Colonic mucosa (tissue), 4 donors: ENCODE measurements around the gene SEC14L3. TPM values are rescaled to one million over a fixed set of nuclear protein-coding genes. Genes with fewer than 3 reads are reported as not detected.

ENCODE experiments used
- DNase-seq: peaks from one replicate; pipeline ENCODE4 v3.0.0-alpha.2; 2020
- H3K27ac ChIP-seq: fragments of 200-600 bp; one replicate; pipeline ENCODE4 v1.8.0; 2021
- H3K27me3 ChIP-seq: fragments of 200-600 bp; one replicate; pipeline ENCODE4 v1.8.0; 2021
- H3K36me3 ChIP-seq: fragments of 200-600 bp; one replicate; pipeline ENCODE4 v1.8.0; 2021
- H3K4me1 ChIP-seq: fragments of 200-600 bp; one replicate; pipeline ENCODE4 v1.8.0; 2021; ENCODE audit warnings: mild to moderate bottlenecking
- H3K4me3 ChIP-seq: fragments of 200-600 bp; one replicate; pipeline ENCODE4 v1.8.0; 2021
- H3K9ac ChIP-seq, 2 donors: one replicate each; pipeline ENCODE4 v1.7.0; 2013; ENCODE audit warnings: control low read depth in 2 of 2, low read depth in 2 of 2, low read length in 2 of 2
- H3K9me3 ChIP-seq: fragments of 200-600 bp; one replicate; pipeline ENCODE4 v1.8.0; 2021
- intact Hi-C: fragments of 100-400 bp; cut with DNase I; formaldehyde crosslinking; loops from one replicate; pipeline ENCODE4 v1.14.1; 2022
- total RNA-seq, 2 donors: library from RNA; stranded (reverse); fragmentation: NEBNext Ultra II Directional in 1 of 2; extraction: Animal tissue kit (Norgen Biotek cat#: 25700) in 1 of 2; gene quantifications; one replicate each; pipeline ENCODE4 v1.2.1, GENCODE V29; 2021
- TF ChIP-seq, protein P1 (sequence below): fragments of 200-600 bp; IDR thresholded peaks from one replicate; pipeline ENCODE4 v1.8.0; 2022; ENCODE audit warnings: antibody characterized with exemption, mild to moderate bottlenecking
- donor health status: healthy.
- donor health status: DM: no; HTN: no; CAD: no.
- donor health status: DM: no; HTN: no; CAD: no.

The SEC14L3 gene
- total RNA-seq, 2 donors from 2014 or later, result not detected

DNA sequence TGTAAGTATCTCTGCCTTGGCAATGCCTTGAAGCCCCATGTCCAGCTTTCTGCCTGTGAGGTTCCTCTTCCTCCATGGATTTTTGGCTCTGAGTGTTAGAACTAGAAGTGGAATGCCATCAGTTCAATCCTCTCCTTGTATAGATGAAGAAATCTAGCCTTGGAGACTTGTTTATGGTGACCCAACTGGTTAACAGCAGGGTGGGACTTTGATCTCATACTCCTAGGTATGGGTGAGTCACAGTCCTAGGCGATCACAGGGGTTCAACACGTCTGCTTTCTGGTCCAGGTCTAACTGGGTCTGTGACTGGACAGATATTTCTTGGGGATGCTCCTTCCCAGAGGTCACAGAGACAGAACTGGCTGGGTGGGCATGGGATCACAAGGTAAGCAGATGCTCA is 55.4 kb downstream of the SEC14L3 start:
- Histone ChIP-seq H3K9ac (no peak overlapping the region), H3K9me3 (no peaks in the 10 kb centered on the region), H3K36me3 (no peaks in the 10 kb centered on the region), H3K27ac (peak overlapping the region; percentile 42), H3K4me1 (peaks cover under 1% of the 10 kb centered on the region), H3K27me3 (no peaks in the 10 kb centered on the region), H3K4me3 (no peak overlapping the region)
- intact Hi-C loops, result no loop called here
- DNase-seq, result peak; percentile 48
- TF ChIP-seq, protein P1, sequence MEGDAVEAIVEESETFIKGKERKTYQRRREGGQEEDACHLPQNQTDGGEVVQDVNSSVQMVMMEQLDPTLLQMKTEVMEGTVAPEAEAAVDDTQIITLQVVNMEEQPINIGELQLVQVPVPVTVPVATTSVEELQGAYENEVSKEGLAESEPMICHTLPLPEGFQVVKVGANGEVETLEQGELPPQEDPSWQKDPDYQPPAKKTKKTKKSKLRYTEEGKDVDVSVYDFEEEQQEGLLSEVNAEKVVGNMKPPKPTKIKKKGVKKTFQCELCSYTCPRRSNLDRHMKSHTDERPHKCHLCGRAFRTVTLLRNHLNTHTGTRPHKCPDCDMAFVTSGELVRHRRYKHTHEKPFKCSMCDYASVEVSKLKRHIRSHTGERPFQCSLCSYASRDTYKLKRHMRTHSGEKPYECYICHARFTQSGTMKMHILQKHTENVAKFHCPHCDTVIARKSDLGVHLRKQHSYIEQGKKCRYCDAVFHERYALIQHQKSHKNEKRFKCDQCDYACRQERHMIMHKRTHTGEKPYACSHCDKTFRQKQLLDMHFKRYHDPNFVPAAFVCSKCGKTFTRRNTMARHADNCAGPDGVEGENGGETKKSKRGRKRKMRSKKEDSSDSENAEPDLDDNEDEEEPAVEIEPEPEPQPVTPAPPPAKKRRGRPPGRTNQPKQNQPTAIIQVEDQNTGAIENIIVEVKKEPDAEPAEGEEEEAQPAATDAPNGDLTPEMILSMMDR, result no peak

DNA sequence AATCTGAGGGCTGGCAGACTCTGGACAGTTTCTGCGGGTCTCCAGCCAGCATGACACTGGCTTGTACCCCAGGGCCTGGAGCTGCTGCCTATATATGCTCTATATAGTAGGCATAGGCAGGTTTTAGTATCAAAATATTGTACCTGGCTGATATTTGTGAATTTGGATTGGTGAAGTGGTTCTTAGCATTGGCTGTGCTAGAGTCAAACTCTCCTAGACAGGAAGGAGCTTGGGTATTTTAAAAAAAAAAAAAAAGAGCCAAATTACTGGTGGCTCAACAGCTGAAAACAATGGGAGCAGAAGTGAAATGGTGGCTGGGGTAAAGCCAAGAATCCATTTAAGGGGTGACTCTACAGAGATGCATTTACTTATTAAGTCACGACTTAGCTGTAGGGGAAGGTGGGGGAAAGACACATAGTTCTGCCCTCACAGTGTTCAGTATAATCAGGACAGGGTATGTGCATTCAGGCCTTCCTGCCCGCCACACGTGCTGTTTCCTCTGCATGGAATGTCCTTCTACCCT is 57.2 kb downstream of the SEC14L3 start:
- H3K36me3 ChIP-seq, result no peaks in the 10 kb centered on the region

DNA sequence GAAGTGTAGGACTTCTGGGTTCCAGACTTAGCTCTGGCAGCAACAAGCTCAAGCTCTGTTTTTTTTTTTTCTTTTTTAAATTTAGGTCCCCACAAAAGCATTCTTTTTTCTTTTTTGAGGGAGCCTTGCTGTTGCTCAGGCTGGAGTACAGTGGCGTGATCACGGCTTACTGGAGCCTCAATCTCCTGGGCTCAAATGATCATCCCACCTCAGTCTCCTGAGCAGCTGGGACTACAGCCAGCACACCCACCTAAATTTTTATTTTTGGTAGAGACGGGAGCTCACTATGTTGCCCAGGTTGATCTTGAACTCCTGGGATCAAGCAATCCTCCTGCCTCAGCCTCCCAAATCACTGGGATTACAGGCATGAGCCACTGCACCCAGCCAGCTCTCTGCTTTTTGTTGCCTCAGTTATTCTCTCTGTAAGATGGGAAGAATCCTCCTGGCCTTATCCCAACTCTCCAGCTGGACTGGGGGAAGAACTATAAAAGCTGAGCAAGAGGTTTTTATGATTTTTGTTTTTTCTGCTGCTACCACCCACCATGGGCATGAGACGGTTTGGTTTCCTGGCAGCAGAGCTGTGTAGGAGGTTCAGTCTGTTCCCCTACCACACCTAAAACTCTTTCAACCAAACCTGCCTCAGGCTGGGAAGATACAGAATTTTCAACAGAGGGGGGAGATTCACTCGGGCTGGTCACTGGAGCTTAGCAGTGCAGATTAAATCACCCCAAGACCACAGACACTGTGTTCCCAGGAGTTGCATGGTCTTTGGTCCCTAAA is 57.9 kb downstream of the SEC14L3 start:
- no peak overlapping the region for H3K4me3 ChIP-seq
- no peaks in the 10 kb centered on the region for H3K27me3 ChIP-seq
- no peak overlapping the region for H3K27ac ChIP-seq
- H3K9me3 ChIP-seq, result no peaks in the 10 kb centered on the region
- no peaks in the 10 kb centered on the region for H3K4me1 ChIP-seq
- no peaks in the 10 kb centered on the region for H3K36me3 ChIP-seq
- H3K9ac ChIP-seq, result no peak overlapping the region
- intact Hi-C loops, result no loop called here
- TF ChIP-seq, protein P1, result no peak
- no peak for DNase-seq

More for the DNA sequence above, 57.2 kb downstream of the SEC14L3 start:
- Histone ChIP-seq H3K9me3 (no peaks in the 10 kb centered on the region), H3K4me3 (no peak overlapping the region), H3K27ac (no peak overlapping the region), H3K4me1 (no peaks in the 10 kb centered on the region), H3K27me3 (no peaks in the 10 kb centered on the region), H3K9ac (no peak overlapping the region)
- intact Hi-C loops, result no loop called here
- no peak for DNase-seq
- TF ChIP-seq, protein P1, result no peak

DNA sequence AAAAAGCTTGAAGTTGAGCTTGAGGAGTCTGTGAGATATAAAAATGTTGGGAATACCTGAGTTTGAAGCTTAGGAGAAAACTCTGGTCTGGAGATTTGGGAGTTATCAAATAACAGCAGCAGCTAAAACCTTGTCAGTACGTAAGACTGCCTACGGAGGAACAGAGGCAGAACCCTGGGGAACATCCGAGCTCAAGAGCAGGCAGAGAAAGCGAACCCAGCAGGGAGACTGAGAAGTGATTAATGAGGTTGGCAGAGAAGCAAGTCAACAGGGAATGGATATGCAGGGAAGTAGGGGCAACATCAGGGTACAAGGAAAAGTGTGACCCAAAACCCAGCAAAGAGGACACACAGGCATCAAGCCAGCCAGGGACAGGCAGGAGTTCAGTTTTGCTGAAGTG is 58.8 kb downstream of the SEC14L3 start:
- Histone ChIP-seq H3K4me3 (no peak overlapping the region), H3K27me3 (no peaks in the 10 kb centered on the region), H3K9me3 (no peaks in the 10 kb centered on the region), H3K36me3 (no peaks in the 10 kb centered on the region), H3K4me1 (no peaks in the 10 kb centered on the region), H3K9ac (no peak overlapping the region), H3K27ac (no peak overlapping the region)
- TF ChIP-seq, protein P1, result no peak
- no peak for DNase-seq
- intact Hi-C loops, result no loop called here

DNA sequence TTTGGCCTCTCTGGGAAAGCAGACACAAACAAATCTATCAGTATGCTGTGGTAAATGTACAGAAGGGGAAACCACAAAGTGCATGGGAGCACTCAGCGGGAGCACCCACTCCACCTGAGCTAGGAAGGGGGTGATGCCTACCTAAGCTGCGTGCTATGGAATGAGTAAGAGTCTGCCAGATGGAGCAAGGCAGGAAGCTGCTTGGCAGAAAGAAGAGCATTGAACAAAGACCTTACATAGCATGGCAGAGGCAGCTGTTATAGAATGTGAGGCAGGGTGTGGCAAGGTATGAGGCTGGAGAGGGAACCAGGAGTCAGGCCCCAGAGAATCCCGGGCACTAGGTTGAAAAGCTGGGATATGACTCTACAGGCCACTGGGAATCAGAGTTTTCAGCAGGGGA is 60.0 kb downstream of the SEC14L3 start:
- Histone ChIP-seq H3K27ac (no peak overlapping the region), H3K36me3 (no peaks in the 10 kb centered on the region), H3K9me3 (no peaks in the 10 kb centered on the region), H3K4me1 (no peaks in the 10 kb centered on the region), H3K4me3 (no peak overlapping the region), H3K27me3 (no peaks in the 10 kb centered on the region), H3K9ac (no peak overlapping the region)
- intact Hi-C loops, result no loop called here
- TF ChIP-seq, protein P1, result no peak
- no peak for DNase-seq

Other genes starting within 250 kb of the SEC14L3 start
- 10 to 100 TPM in 1 of 2 donors, 1 to 10 TPM in 1; 9.5 to 12.5 TPM for gene LIF, start 225.3 kb downstream of the SEC14L3 start, total RNA-seq
- gene OSM, start 205.2 kb downstream of the SEC14L3 start, total RNA-seq, result under 1 TPM; 0.21 to 0.44 TPM
- 1 to 10 TPM; 4.5 to 5.0 TPM for gene CASTOR1, start 182.5 kb downstream of the SEC14L3 start, total RNA-seq
- 10 to 100 TPM; 34.3 to 35.8 TPM for gene TBC1D10A, start 145.1 kb downstream of the SEC14L3 start, total RNA-seq
- 100 to 1,000 TPM; 151 to 194 TPM for gene SF3A1, start 115.1 kb downstream of the SEC14L3 start, total RNA-seq
- gene CCDC157, start 115.0 kb downstream of the SEC14L3 start, total RNA-seq, result 1 to 10 TPM; 1.1 to 1.6 TPM
- gene RNF215, start 84.6 kb downstream of the SEC14L3 start, total RNA-seq, result 1 to 10 TPM; 5.8 to 9.4 TPM
- 10 to 100 TPM in 1 of 2 donors, 1 to 10 TPM in 1; 2.0 to 10.3 TPM for gene SEC14L2, start 75.0 kb downstream of the SEC14L3 start, total RNA-seq
- gene MTFP1, start 46.2 kb downstream of the SEC14L3 start, total RNA-seq, result 10 to 100 TPM; 39.7 to 55.1 TPM
- gene SEC14L4, start 33.7 kb upstream of the SEC14L3 start, total RNA-seq, result not detected
- gene SEC14L6, start 74.7 kb upstream of the SEC14L3 start, total RNA-seq, result not detected
- 10 to 100 TPM; 13.4 to 18.8 TPM for gene GAL3ST1, start 102.6 kb upstream of the SEC14L3 start, total RNA-seq
- 10 to 100 TPM; 44.2 to 98.3 TPM for gene PES1, start 119.9 kb upstream of the SEC14L3 start, total RNA-seq
- gene TCN2, start 135.2 kb upstream of the SEC14L3 start, total RNA-seq, result 10 to 100 TPM in 1 of 2 donors, 1 to 10 TPM in 1; 9.3 to 27.0 TPM
- 1 to 10 TPM; 5.7 to 7.0 TPM for gene SLC35E4, start 163.8 kb upstream of the SEC14L3 start, total RNA-seq
- gene DUSP18, start 195.9 kb upstream of the SEC14L3 start, total RNA-seq, result 10 to 100 TPM; 15.2 to 17.1 TPM
- gene OSBP2, start 222.9 kb upstream of the SEC14L3 start, total RNA-seq, result 1 to 10 TPM; 3.2 to 4.3 TPM